SK-N-SH (cell line): ENCODE results near the gene ARHGAP40. TPM values are rescaled to one million over a fixed set of nuclear protein-coding genes. Genes with fewer than 3 reads are reported as not detected.

Source experiments
- CTCF ChIA-PET: fragments of 300-600, 350-600 bp; formaldehyde crosslinking; extraction: SDS; loops from one replicate; lab custom pipeline; 2021; lab: Yijun Ruan, JAX
- POLR2A ChIA-PET: fragments of 350-600 bp; sonication (Branson Sonifier 250); formaldehyde crosslinking; extraction: SDS; loops from one replicate; lab custom pipeline; 2020; ENCODE audit warnings: antibody characterized with exemption, inconsistent platforms; lab: Yijun Ruan, JAX
- DNase-seq: peaks from one replicate; pipeline ENCODE4 v3.0.0; 2012
- H2AFZ ChIP-seq: fragments of 200-600 bp; sonication (generic); 2 replicates; pipeline ENCODE4 v1.8.1; 2016; ENCODE audit warnings: antibody characterized with exemption, mild to moderate bottlenecking, low read depth
- H3F3A ChIP-seq: fragments of 200-600 bp; sonication (generic); replicated peaks from 2 replicates; pipeline ENCODE3; 2016; ENCODE audit warnings: antibody characterized with exemption, mild to moderate bottlenecking; ENCODE audit not compliant: insufficient read depth
- H3K27ac ChIP-seq, 2 experiments: fragments of 200-500 bp in 1 of 2; fragments of 200-600 bp in 1 of 2; sonication (Bioruptor generic) in 1 of 2; sonication (generic), shearing (Covaris generic) in 1 of 2; 2 replicates each; pipeline versions ENCODE4 v1.5.1 to v1.6.1; 2014 to 2016; ENCODE audit warnings: low read depth in 2 of 2, inconsistent platforms in 1 of 2, low read length in 1 of 2, mild to moderate bottlenecking in 1 of 2, mixed read lengths in 1 of 2
- H3K27me3 ChIP-seq: fragments of 200-600 bp; sonication (generic), shearing (Covaris generic); 2 replicates; pipeline ENCODE4 v1.6.1; 2016; ENCODE audit warnings: mixed run types; ENCODE audit not compliant: insufficient read depth
- H3K36me3 ChIP-seq, 2 experiments: fragments of 200-500 bp in 1 of 2; fragments of 200-600 bp in 1 of 2; sonication (Bioruptor generic) in 1 of 2; sonication (generic) in 1 of 2; replicated peaks in 1 of 2; 2 replicates each; pipeline versions ENCODE3 to v1.5.1; 2014 to 2016; ENCODE audit warnings: low read length in 1 of 2, mild to moderate bottlenecking in 1 of 2; ENCODE audit not compliant: insufficient read depth in 2 of 2, control insufficient read depth in 1 of 2
- H3K4me1 ChIP-seq, 2 experiments: fragments of 200-500 bp in 1 of 2; fragments of 200-600 bp in 1 of 2; sonication (Bioruptor generic) in 1 of 2; sonication (generic), shearing (Covaris generic) in 1 of 2; 2 replicates each; pipeline versions ENCODE4 v1.5.1 to v1.6.1; 2014 to 2016; ENCODE audit warnings: low read depth in 1 of 2, low read length in 1 of 2, mixed run types in 1 of 2; ENCODE audit not compliant: insufficient read depth in 2 of 2, control insufficient read depth in 1 of 2
- H3K4me2 ChIP-seq: fragments of 200-600 bp; sonication (generic), shearing (Covaris generic); 2 replicates; pipeline ENCODE4 v1.6.1; 2017; ENCODE audit warnings: mixed run types
- H3K4me3 ChIP-seq, 2 experiments: fragments of 200-500 bp in 1 of 2; fragments of 200-600 bp in 1 of 2; sonication (Bioruptor generic) in 1 of 2; sonication (generic), shearing (Covaris generic) in 1 of 2; 2 replicates each; pipeline versions ENCODE4 v1.5.1 to v1.8.1; 2014 to 2016; ENCODE audit warnings: low read depth in 2 of 2, inconsistent platforms in 1 of 2, low read length in 1 of 2, mild to moderate bottlenecking in 1 of 2, mixed read lengths in 1 of 2, moderate library complexity in 1 of 2
- H3K79me2 ChIP-seq: fragments of 200-600 bp; sonication (generic); 2 replicates; pipeline ENCODE4 v1.8.1; 2017; ENCODE audit warnings: mild to moderate bottlenecking; ENCODE audit not compliant: insufficient read depth
- H3K9ac ChIP-seq: fragments of 200-600 bp; sonication (generic); 2 replicates; pipeline ENCODE4 v1.6.1; 2017; ENCODE audit warnings: mixed run types
- H3K9me2 ChIP-seq: fragments of 200-600 bp; sonication (generic); 2 replicates; pipeline ENCODE4 v1.6.1; 2017; ENCODE audit warnings: mixed run types
- H3K9me3 ChIP-seq: fragments of 200-600 bp; sonication (generic); 2 replicates; pipeline ENCODE4 v1.6.1; 2017; ENCODE audit warnings: mixed run types, mild to moderate bottlenecking, moderate library complexity
- H4K20me1 ChIP-seq: fragments of 200-600 bp; sonication (generic); 2 replicates; pipeline ENCODE4 v1.6.1; 2017; ENCODE audit warnings: mild to moderate bottlenecking, mixed run types; ENCODE audit not compliant: insufficient read depth
- CHD2 ChIP-seq: fragments of 150-350 bp; IDR thresholded peaks from 2 replicates; pipeline ENCODE4 v1.6.1; 2018; ENCODE audit warnings: low read length; ENCODE audit not compliant: partially characterized antibody
- CTCF ChIP-seq: fragments of 200-600 bp; sonication (generic); IDR thresholded peaks from 2 replicates; pipeline ENCODE4 v1.6.1; 2017; ENCODE audit warnings: antibody characterized with exemption, mild to moderate bottlenecking, moderate library complexity
- FOSL2 ChIP-seq: IDR thresholded peaks from 2 replicates; pipeline ENCODE4 v1.4.0; 2012; ENCODE audit warnings: low read depth, mild to moderate bottlenecking, moderate library complexity, borderline replicate concordance
- FOXJ3 ChIP-seq: sonication (generic); formaldehyde crosslinking; IDR thresholded peaks from 2 replicates; pipeline ENCODE4 v1.5.1; 2020; ENCODE audit warnings: mild to moderate bottlenecking, missing genetic modification reagents
- FOXM1 ChIP-seq: IDR thresholded peaks from 2 replicates; pipeline ENCODE4 v1.4.0; 2012; ENCODE audit warnings: low read depth, mild to moderate bottlenecking
- GABPA ChIP-seq: IDR thresholded peaks from 2 replicates; pipeline ENCODE4 v1.4.0; 2012; ENCODE audit warnings: low read depth, mild to moderate bottlenecking
- JUND ChIP-seq: IDR thresholded peaks from 2 replicates; pipeline ENCODE4 v1.4.0; 2012
- MXI1 ChIP-seq: IDR thresholded peaks from 2 replicates; pipeline ENCODE4 v1.6.1; 2012; ENCODE audit warnings: mild to moderate bottlenecking, low read depth, low read length, improper control_type of control experiment
- NFIC ChIP-seq: IDR thresholded peaks from 2 replicates; pipeline ENCODE4 v1.4.0; 2012; ENCODE audit warnings: borderline replicate concordance
- NRF1 ChIP-seq: IDR thresholded peaks from 2 replicates; pipeline ENCODE4 v1.6.1; 2012; ENCODE audit warnings: low read depth, mild to moderate bottlenecking, low read length
- PBX3 ChIP-seq: IDR thresholded peaks from 2 replicates; pipeline ENCODE4; 2012
- RAD21 ChIP-seq: IDR thresholded peaks from 2 replicates; pipeline ENCODE4 v1.6.1; 2012; ENCODE audit warnings: mild to moderate bottlenecking, low read length
- SIN3A ChIP-seq: IDR thresholded peaks from 2 replicates; pipeline ENCODE4 v1.6.1; 2012; ENCODE audit warnings: low read depth, mild to moderate bottlenecking, low read length, moderate library complexity, borderline replicate concordance
- SMC3 ChIP-seq: IDR thresholded peaks from 2 replicates; pipeline ENCODE4 v1.6.1; 2012; ENCODE audit warnings: low read depth, low read length, improper control_type of control experiment
- TCF12 ChIP-seq: IDR thresholded peaks from 2 replicates; pipeline ENCODE4 v1.4.0; 2012
- YY1 ChIP-seq: IDR thresholded peaks from 2 replicates; pipeline ENCODE4 v1.4.0; 2012; ENCODE audit warnings: low read depth, mild to moderate bottlenecking
- ZBTB33 ChIP-seq: IDR thresholded peaks from 2 replicates; pipeline ENCODE4 v1.4.0; 2012; ENCODE audit warnings: low read depth, borderline replicate concordance
- WGBS: methylation state at CpG from one replicate; pipeline ENCODE4 v1.1.6; 2017; ENCODE audit warnings: low lambda C conversion rate; 5-methylcytosine and 5-hydroxymethylcytosine counted together
- polyA plus RNA-seq, 3 experiments: library from polyadenylated mRNA; depleted of rRNA; stranded (reverse); fragments of >200 nt; gene quantifications; 2 replicates each; pipeline ENCODE4 v1.2.3, GENCODE V29; 2012

Gene ARHGAP40
- polyA plus RNA-seq (2012; rRNA removed) = 0.02 TPM in 1 of 2 replicates, not detected in the other
- polyA plus RNA-seq (2012; cell fraction: cytosol; rRNA removed) = 0.03 TPM in 2 replicates
- 0.19 and 0.33 TPM in 2 replicates for polyA plus RNA-seq (2012; cell fraction: nucleus; rRNA removed)

- Histone ChIP-seq H3K9me3 (no peaks in the 10 kb centered on the region), H2AFZ (0 out of 2 replicates have a peak within 1 kb of the TSS, but pooled peaks have one; percentile 8), H3K4me3 (peak within 1 kb of the TSS in 1 of 2 experiments; percentile 9; a peak in 1 of 4 replicates), H3K4me1 (peaks cover 0 to 5% of the 10 kb centered on the region in 2 experiments; a peak in 1 of 4 replicates), H3K79me2 (no peaks in the 10 kb centered on the region), H3K36me3 (no peaks in the 10 kb centered on the region), H3K27ac (no peak within 1 kb of the TSS), H3K9ac (no peak within 1 kb of the TSS), H3F3A (no peaks in the 10 kb centered on the region), H3K9me2 (no peaks in the 10 kb centered on the region), H3K27me3 (no peaks in the 10 kb centered on the region; the same call in 1 of the 2 replicates), H4K20me1 (no peaks in the 10 kb centered on the region), H3K4me2 (0 out of 2 replicates have a peak within 1 kb of the TSS, but pooled peaks have one; percentile 28)
- 57% methylated on average over 20 of the region's 42 CpGs for WGBS
- CTCF ChIA-PET = interaction anchor here (1.0 kb wide), 1 partner anchor 449 kb away, joined by 3 read pairs; no protein-coding TSS in a partner anchor
- peak; percentile 61 for DNase-seq
- TF ChIP-seq YY1 (no peak), CTCF (peak; percentile 19; the same call in 1 of the 2 replicates)
- POLR2A ChIA-PET = no interaction called here
These were observed at the start of gene ARHGAP40 for GRCh38 chr20:38601216-38602184. TSS of gene ARHGAP40 (plus strand) at chr20:38601809.

- Histone ChIP-seq H3K4me3 (no peak overlapping the region), H3K9me3 (no peaks in the 10 kb centered on the region), H3K36me3 (peaks cover 87 to 88% of the 10 kb centered on the region in 2 experiments), H3K27ac (no peak overlapping the region), H3K9ac (no peak overlapping the region), H2AFZ (no peak overlapping the region), H4K20me1 (no peaks in the 10 kb centered on the region), H3K27me3 (no peaks in the 10 kb centered on the region), H3K4me1 (0 out of 4 replicates have a peak, but pooled peaks cover 0 to 4% of the 10 kb centered on the region in 2 experiments), H3K9me2 (no peaks in the 10 kb centered on the region), H3F3A (no peaks in the 10 kb centered on the region), H3K4me2 (no peak overlapping the region), H3K79me2 (no peaks in the 10 kb centered on the region)
- WGBS = 91% methylated on average over 2 of the region's 2 CpGs
- ChIA-PET POLR2A (no interaction called here), CTCF (interaction anchor here (1.3 kb wide), 1 partner anchor 33 kb away, joined by 3 read pairs; no protein-coding TSS in a partner anchor)
- no peak for DNase-seq
- TF ChIP-seq NFIC (no peak), JUND (no peak), CHD2 (no peak), SMC3 (no peak), SIN3A (no peak), GABPA (no peak), TCF12 (no peak), PBX3 (no peak), MXI1 (no peak), FOXM1 (no peak), ZBTB33 (no peak), NRF1 (no peak), FOSL2 (no peak), RAD21 (no peak), FOXJ3 (CRISPR knock-in tag) (no peak)
These were observed 46.6 kb upstream of the ARHGAP40 start for GRCh38 chr20:38554986-38555385.
